OCI-LY1 (cell line): Measurements from ENCODE around the gene FRMD4A.

Experiments used
- EZH2 ChIP-seq: fragments of 200-600 bp; sonication (generic), shearing (Covaris generic); IDR thresholded peaks from 2 replicates; pipeline ENCODE4 v1.8.0; 2017; ENCODE audit warnings: borderline replicate concordance, mixed run types, mild to moderate bottlenecking, antibody characterized with exemption, low read length, moderate library complexity, mixed read lengths
- TF ChIP-seq, protein P1 (sequence below): fragments of 200-600 bp; sonication (generic), shearing (Covaris generic); IDR thresholded peaks from 2 replicates; pipeline ENCODE4 v1.5.1; 2017; ENCODE audit warnings: mild to moderate bottlenecking, antibody characterized with exemption, low read length, moderate library complexity, mixed read lengths

DNA sequence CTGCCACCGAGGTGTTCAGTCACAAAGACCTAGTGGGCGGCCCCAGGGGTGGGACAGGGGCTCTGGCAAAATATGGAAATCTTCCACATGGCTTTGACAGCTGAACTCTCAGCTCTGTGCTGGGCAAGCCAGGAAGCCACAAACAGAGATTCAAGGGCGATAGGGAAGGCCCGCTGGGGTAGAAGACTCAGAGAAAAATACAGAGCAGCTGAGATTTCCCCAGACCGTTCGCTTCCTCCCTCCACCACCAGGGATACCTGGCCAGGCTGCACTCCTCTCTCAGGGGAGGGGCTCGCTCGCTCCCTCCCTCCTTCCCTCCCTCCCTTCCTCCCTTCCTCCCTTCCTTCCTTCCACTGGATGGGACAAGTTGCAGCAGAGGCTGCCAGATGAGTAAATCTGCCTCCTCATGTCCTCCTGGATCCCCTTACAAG lies 483.5 kb downstream of the FRMD4A start:
- TF ChIP-seq, protein P1, sequence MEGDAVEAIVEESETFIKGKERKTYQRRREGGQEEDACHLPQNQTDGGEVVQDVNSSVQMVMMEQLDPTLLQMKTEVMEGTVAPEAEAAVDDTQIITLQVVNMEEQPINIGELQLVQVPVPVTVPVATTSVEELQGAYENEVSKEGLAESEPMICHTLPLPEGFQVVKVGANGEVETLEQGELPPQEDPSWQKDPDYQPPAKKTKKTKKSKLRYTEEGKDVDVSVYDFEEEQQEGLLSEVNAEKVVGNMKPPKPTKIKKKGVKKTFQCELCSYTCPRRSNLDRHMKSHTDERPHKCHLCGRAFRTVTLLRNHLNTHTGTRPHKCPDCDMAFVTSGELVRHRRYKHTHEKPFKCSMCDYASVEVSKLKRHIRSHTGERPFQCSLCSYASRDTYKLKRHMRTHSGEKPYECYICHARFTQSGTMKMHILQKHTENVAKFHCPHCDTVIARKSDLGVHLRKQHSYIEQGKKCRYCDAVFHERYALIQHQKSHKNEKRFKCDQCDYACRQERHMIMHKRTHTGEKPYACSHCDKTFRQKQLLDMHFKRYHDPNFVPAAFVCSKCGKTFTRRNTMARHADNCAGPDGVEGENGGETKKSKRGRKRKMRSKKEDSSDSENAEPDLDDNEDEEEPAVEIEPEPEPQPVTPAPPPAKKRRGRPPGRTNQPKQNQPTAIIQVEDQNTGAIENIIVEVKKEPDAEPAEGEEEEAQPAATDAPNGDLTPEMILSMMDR: no peak
- no peak for TF ChIP-seq EZH2
